IMR-90 (cell line): ENCODE results near the gene HLA-B. TPM values are rescaled to one million over a fixed set of nuclear protein-coding genes. Genes with fewer than 3 reads are reported as not detected.

Source experiments
- ATAC-seq: fragments of 200-7000 bp; cut with Tn5 transposase; 2 replicates; pipeline ENCODE4 v1.9.1; 2020; ENCODE audit warnings: low read depth, mild to moderate bottlenecking, moderate library complexity
- BruUV-seq: library from RNA; stranded (reverse); fragments of 400-500 nt; replicated peaks from 2 replicates; lab custom pipeline; 2021; lab: Mats Ljungman, UMichigan
- CTCF ChIA-PET: fragments of 300-600 bp; formaldehyde crosslinking; extraction: SDS; loops from one replicate; lab custom pipeline; 2021; ENCODE audit warnings: antibody characterized with exemption; lab: Yijun Ruan, JAX
- POLR2A ChIA-PET: fragments of 300-600 bp; sonication (Branson Sonifier 250); formaldehyde crosslinking; loops from one replicate; lab custom pipeline; 2022; ENCODE audit warnings: antibody characterized with exemption; ENCODE audit not compliant: unreplicated experiment; lab: Charles Lee
- DNase-seq: peaks from one replicate; pipeline ENCODE4 v3.0.0; 2013
- H2AFZ ChIP-seq: replicated peaks from 2 replicates; pipeline ENCODE3; 2013; ENCODE audit warnings: low read length, mild to moderate bottlenecking; ENCODE audit not compliant: poor library complexity
- H2AK5ac ChIP-seq: 2 replicates; pipeline ENCODE4 v1.6.1; 2013; ENCODE audit warnings: low read depth, low read length, inconsistent platforms
- H2AK9ac ChIP-seq: replicated peaks from 2 replicates; pipeline ENCODE3; 2013; ENCODE audit warnings: mild to moderate bottlenecking, low read depth, low read length, moderate library complexity; ENCODE audit not compliant: poor library complexity
- H2BK120ac ChIP-seq: 2 replicates; pipeline ENCODE4 v1.6.1; 2013; ENCODE audit warnings: low read depth, low read length, inconsistent platforms
- H2BK15ac ChIP-seq: 3 replicates; pipeline ENCODE4 v1.6.1; 2013; ENCODE audit warnings: low read depth, low read length, inconsistent platforms
- H2BK20ac ChIP-seq: 2 replicates; pipeline ENCODE4 v1.6.1; 2013; ENCODE audit warnings: low read depth, mild to moderate bottlenecking, inconsistent platforms, low read length, moderate library complexity
- H2BK5ac ChIP-seq: 2 replicates; pipeline ENCODE4 v1.6.1; 2013; ENCODE audit warnings: mild to moderate bottlenecking, low read depth, low read length, inconsistent platforms; ENCODE audit not compliant: poor library complexity, severe bottlenecking
- H3K14ac ChIP-seq: replicated peaks from 2 replicates; pipeline ENCODE4 v1.6.1; 2013; ENCODE audit warnings: low read depth, low read length, inconsistent platforms
- H3K18ac ChIP-seq: 2 replicates; pipeline ENCODE4 v1.6.1; 2013; ENCODE audit warnings: low read depth, low read length, control low read depth
- H3K23ac ChIP-seq: 2 replicates; pipeline ENCODE4 v1.6.1; 2013; ENCODE audit warnings: low read depth, low read length, inconsistent platforms
- H3K27ac ChIP-seq: 2 replicates; pipeline ENCODE4 v1.5.1; 2013; ENCODE audit warnings: mild to moderate bottlenecking, control low read depth, low read length; ENCODE audit not compliant: insufficient read depth
- H3K27me3 ChIP-seq: 2 replicates; pipeline ENCODE4 v1.6.1; 2013; ENCODE audit warnings: low read length; ENCODE audit not compliant: control insufficient read depth, insufficient read depth
- H3K36me3 ChIP-seq: 2 replicates; pipeline ENCODE4 v1.6.1; 2013; ENCODE audit warnings: low read length, mixed read lengths; ENCODE audit not compliant: control insufficient read depth, insufficient read depth
- H3K4ac ChIP-seq: 2 replicates; pipeline ENCODE4 v1.6.1; 2013; ENCODE audit warnings: low read depth, low read length, inconsistent platforms
- H3K4me1 ChIP-seq: 2 replicates; pipeline ENCODE4 v1.6.1; 2013; ENCODE audit warnings: low read length, mixed read lengths; ENCODE audit not compliant: control insufficient read depth, insufficient read depth
- H3K4me2 ChIP-seq: 2 replicates; pipeline ENCODE4 v1.6.1; 2013; ENCODE audit warnings: low read depth, mild to moderate bottlenecking, control low read depth, low read length, moderate library complexity
- H3K4me3 ChIP-seq: 2 replicates; pipeline ENCODE4 v1.5.1; 2013; ENCODE audit warnings: low read depth, mild to moderate bottlenecking, control low read depth, low read length, moderate library complexity; ENCODE audit not compliant: insufficient read depth
- H3K56ac ChIP-seq: 2 replicates; pipeline ENCODE4 v1.6.1; 2013; ENCODE audit warnings: low read length, inconsistent platforms; ENCODE audit not compliant: insufficient read depth; ENCODE audit errors: extremely low read depth
- H3K79me1 ChIP-seq, 2 experiments: 2 replicates each; pipeline ENCODE4 v1.6.1; 2013; ENCODE audit warnings: low read length in 2 of 2, inconsistent platforms in 1 of 2, low read depth in 1 of 2
- H3K9ac ChIP-seq: 2 replicates; pipeline ENCODE4 v1.6.1; 2013; ENCODE audit warnings: low read depth, low read length, control low read depth
- H3K9me1 ChIP-seq: 2 replicates; pipeline ENCODE4 v1.6.1; 2013; ENCODE audit warnings: low read length, inconsistent platforms; ENCODE audit not compliant: insufficient read depth
- H3K9me3 ChIP-seq: 2 replicates; pipeline ENCODE4 v1.6.1; 2013; ENCODE audit warnings: low read length; ENCODE audit not compliant: control insufficient read depth, insufficient read depth
- H4K20me1 ChIP-seq: 2 replicates; pipeline ENCODE4 v1.6.1; 2013; ENCODE audit warnings: low read length, inconsistent platforms; ENCODE audit not compliant: insufficient read depth
- H4K5ac ChIP-seq: 2 replicates; pipeline ENCODE4 v1.6.1; 2013; ENCODE audit warnings: mild to moderate bottlenecking, low read depth, low read length, control low read depth
- H4K8ac ChIP-seq, 2 experiments: 2 replicates each; pipeline ENCODE4 v1.6.1; 2013; ENCODE audit warnings: low read depth in 2 of 2, low read length in 2 of 2, control low read depth in 1 of 2, inconsistent platforms in 1 of 2
- H4K91ac ChIP-seq: 2 replicates; pipeline ENCODE4 v1.6.1; 2013; ENCODE audit warnings: low read depth, low read length, inconsistent platforms; ENCODE audit not compliant: insufficient read depth
- BHLHE40 ChIP-seq: fragments of 150-350 bp; IDR thresholded peaks from 2 replicates; pipeline ENCODE4 v1.6.1; 2016; ENCODE audit warnings: mild to moderate bottlenecking, low read depth, low read length
- CEBPB ChIP-seq: IDR thresholded peaks from 2 replicates; pipeline ENCODE4 v1.6.1; 2012; ENCODE audit warnings: low read depth, low read length, improper control_type of control experiment
- ELK1 ChIP-seq: fragments of 150-350 bp; IDR thresholded peaks from 2 replicates; pipeline ENCODE4 v1.6.1; 2016; ENCODE audit warnings: low read depth, mild to moderate bottlenecking, low read length, moderate library complexity, borderline replicate concordance
- FOS ChIP-seq: fragments of 150-350 bp; IDR thresholded peaks from 2 replicates; pipeline ENCODE4 v1.6.1; 2016; ENCODE audit warnings: low read depth, low read length
- MAFK ChIP-seq: IDR thresholded peaks from 2 replicates; pipeline ENCODE4 v1.6.1; 2012; ENCODE audit warnings: low read depth, low read length, improper control_type of control experiment
- MXI1 ChIP-seq: IDR thresholded peaks from 2 replicates; pipeline ENCODE4 v1.6.1; 2012; ENCODE audit warnings: low read depth, mild to moderate bottlenecking, low read length, moderate library complexity, borderline replicate concordance
- NFE2L2 ChIP-seq: fragments of 150-350 bp; IDR thresholded peaks from 2 replicates; pipeline ENCODE4 v1.6.1; 2016; ENCODE audit warnings: low read depth, mild to moderate bottlenecking, low read length
- POLR2A ChIP-seq: IDR thresholded peaks from 2 replicates; pipeline ENCODE4 v1.6.1; 2012; ENCODE audit warnings: mild to moderate bottlenecking, low read depth, low read length
- RAD21 ChIP-seq: IDR thresholded peaks from 2 replicates; pipeline ENCODE4 v1.6.1; 2012; ENCODE audit warnings: low read length, improper control_type of control experiment
- RCOR1 ChIP-seq: IDR thresholded peaks from 2 replicates; pipeline ENCODE4 v1.6.1; 2012; ENCODE audit warnings: mild to moderate bottlenecking, low read length, improper control_type of control experiment; ENCODE audit not compliant: insufficient replicate concordance
- RFX5 ChIP-seq: IDR thresholded peaks from 2 replicates; pipeline ENCODE4 v1.8.0; 2012; ENCODE audit warnings: low read depth, mild to moderate bottlenecking, low read length, moderate library complexity
- SMC3 ChIP-seq: fragments of 150-350 bp; IDR thresholded peaks from 2 replicates; pipeline ENCODE4 v1.6.1; 2016; ENCODE audit warnings: low read depth, mild to moderate bottlenecking, antibody characterized with exemption, low read length, moderate library complexity
- dilution Hi-C: fragments of 300-500 bp; cut with HindIII; formaldehyde crosslinking; loops from one replicate; pipeline ENCODE4 v1.14.3; 2018; ENCODE audit warnings: low sequenced_read_pairs; ENCODE audit not compliant: unreplicated experiment
- in situ Hi-C: fragments of 300-500 bp; cut with MboI; formaldehyde crosslinking; loops from 3 replicates; pipeline ENCODE4 v1.14.3; 2019; ENCODE audit warnings: low sequenced_read_pairs, inconsistent platforms, mixed read lengths
- intact Hi-C: fragments of 100-400 bp; cut with micrococcal nuclease; formaldehyde crosslinking; loops from 2 replicates; pipeline ENCODE4 v1.10.0; 2022
- polyA plus RNA-seq, 3 experiments: library from polyadenylated mRNA; depleted of rRNA; stranded (reverse); fragments of >200 nt; gene quantifications; 2 replicates each; pipeline ENCODE4 v1.2.3, GENCODE V29; 2012; ENCODE audit warnings: low replicate concordance in 1 of 3
- total RNA-seq: library from RNA; depleted of rRNA; stranded (reverse); fragments of >200 nt; gene quantifications from 2 replicates; pipeline ENCODE4 v1.2.3, GENCODE V29; 2012
- TF ChIP-seq, protein P1 (sequence below): fragments of 150-350 bp; IDR thresholded peaks from 2 replicates; pipeline ENCODE4 v1.6.1; 2017; ENCODE audit warnings: mild to moderate bottlenecking, antibody characterized with exemption, low read length, low read depth

Gene HLA-B
- total and polyA plus RNA-seq, 2 of the 4 experiments (the other 2 are of a cell fraction), result 44.1 to 309 TPM

GRCh38 chr6:31363811-31364210, 6.8 kb upstream of the HLA-B start:
- Histone ChIP-seq H4K5ac (no peak overlapping the region), H2BK120ac (no peak overlapping the region), H2BK15ac (no peak overlapping the region), H3K36me3 (no peaks in the 10 kb centered on the region), H2BK5ac (no peak overlapping the region), H3K4me2 (no peak overlapping the region), H4K20me1 (no peaks in the 10 kb centered on the region), H3K14ac (no peak overlapping the region), H3K27me3 (peaks cover 34% of the 10 kb centered on the region), H3K23ac (no peak overlapping the region), H3K9me1 (no peaks in the 10 kb centered on the region), H3K27ac (no peak overlapping the region), H2BK20ac (no peak overlapping the region), H3K4ac (no peak overlapping the region), H3K56ac (no peak overlapping the region), H4K91ac (no peak overlapping the region), H2AFZ (no peak overlapping the region), H2AK9ac (no peak overlapping the region), H4K8ac (no peak overlapping the region), H3K9ac (no peak overlapping the region), H2AK5ac (no peak overlapping the region), H3K18ac (no peak overlapping the region), H3K9me3 (no peaks in the 10 kb centered on the region), H3K4me1 (no peaks in the 10 kb centered on the region), H3K4me3 (no peak overlapping the region), H3K79me1 (no peaks in the 10 kb centered on the region)
- in situ Hi-C loops (no loop called here), intact Hi-C loops (no loop called here), dilution Hi-C loops (no loop called here)
- CTCF ChIA-PET, result interaction anchor here (0.6 kb wide), 1 partner anchor 35 kb away, joined by 3 read pairs; no protein-coding TSS in a partner anchor
- BruUV-seq, result no TSS peak
- DNase-seq (no peak), ATAC-seq (no peak)
- POLR2A ChIA-PET, result no interaction called here
- TF ChIP-seq BHLHE40, result no peak
- no peak for TF ChIP-seq RCOR1
- TF ChIP-seq, protein P1, sequence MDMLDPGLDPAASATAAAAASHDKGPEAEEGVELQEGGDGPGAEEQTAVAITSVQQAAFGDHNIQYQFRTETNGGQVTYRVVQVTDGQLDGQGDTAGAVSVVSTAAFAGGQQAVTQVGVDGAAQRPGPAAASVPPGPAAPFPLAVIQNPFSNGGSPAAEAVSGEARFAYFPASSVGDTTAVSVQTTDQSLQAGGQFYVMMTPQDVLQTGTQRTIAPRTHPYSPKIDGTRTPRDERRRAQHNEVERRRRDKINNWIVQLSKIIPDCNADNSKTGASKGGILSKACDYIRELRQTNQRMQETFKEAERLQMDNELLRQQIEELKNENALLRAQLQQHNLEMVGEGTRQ, result no peak
- no peak for TF ChIP-seq MXI1
- no peak for TF ChIP-seq CEBPB
- TF ChIP-seq RFX5, result no peak
- TF ChIP-seq RAD21, result no peak
- TF ChIP-seq ELK1, result no peak
- no peak for TF ChIP-seq SMC3
- no peak for TF ChIP-seq NFE2L2
- TF ChIP-seq FOS, result no peak
- no peak for TF ChIP-seq MAFK
- TF ChIP-seq POLR2A, result no peak
